HG02642 (cell line): ENCODE results near the gene ITGB3.
A peak's percentile ranks its signal among the peaks of the same experiment; 100 is the strongest.

ENCODE experiments used
- ATAC-seq: cut with Tn5 transposase; IDR thresholded peaks from one replicate; pipeline ENCODE4 v1.9.1; 2021; ENCODE audit warnings: mild to moderate bottlenecking; ENCODE audit not compliant: unreplicated experiment, poor library complexity

The ITGB3 gene

DNA sequence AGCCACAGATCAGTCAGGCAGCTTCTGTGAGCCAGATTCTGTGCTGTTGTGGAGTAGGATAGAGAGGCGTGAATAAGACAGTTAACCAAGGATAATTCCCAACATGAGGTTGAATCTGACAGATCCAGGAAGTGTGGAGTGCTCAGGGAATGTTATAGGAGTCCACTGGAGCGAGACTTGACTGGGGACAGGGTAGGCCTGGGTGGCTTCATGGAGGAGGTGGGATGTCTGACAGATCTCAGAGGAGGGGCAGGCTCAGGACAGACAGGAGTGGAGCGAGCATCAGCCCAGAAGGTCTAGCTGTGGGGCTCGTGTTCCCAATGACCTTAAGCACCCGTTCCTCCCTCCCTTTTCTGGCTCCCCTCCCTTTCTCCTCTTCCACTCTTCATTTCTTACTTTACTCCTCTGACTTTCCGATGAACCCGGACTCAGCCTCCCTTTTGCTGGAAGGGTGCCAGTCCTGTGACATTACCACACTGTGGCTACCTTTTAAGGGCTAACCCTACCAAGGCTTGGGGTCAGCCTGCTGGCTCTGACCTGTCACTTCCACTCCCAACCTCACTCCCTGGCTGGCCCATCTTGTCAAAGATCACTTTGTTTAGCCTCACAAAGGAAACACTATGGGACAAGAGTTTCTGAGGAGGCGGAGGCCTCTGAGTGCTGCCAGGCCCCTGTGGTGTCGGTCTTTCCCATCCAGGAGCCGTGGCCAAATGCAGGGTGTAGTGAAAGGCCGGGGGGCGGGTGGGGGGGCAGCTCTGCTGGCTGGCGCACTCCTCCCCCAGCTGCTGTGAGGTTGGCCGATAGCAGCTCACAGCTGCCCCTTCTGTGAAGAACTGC lies 41.6 kb downstream of the ITGB3 start:
- ATAC-seq: no peak

DNA sequence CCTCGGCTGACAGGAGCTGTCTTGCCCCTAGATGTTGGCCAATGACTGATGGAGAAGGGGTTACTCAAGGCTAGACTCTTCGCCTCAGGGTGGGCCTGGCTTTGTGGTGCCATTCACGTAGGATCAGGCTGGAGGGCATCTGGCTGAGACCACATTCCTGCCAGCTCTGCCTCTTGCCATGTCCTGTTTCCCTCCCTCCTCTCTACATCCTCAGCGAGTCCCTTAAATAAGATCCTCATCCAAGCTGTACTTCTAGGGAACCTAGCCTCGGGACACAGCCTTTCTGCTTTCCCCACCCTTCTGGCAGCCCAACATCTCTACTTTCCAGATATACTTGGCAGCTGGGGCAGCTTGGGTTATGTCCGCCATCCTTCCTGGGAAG lies 42.2 kb downstream of the ITGB3 start:
- no peak for ATAC-seq

DNA sequence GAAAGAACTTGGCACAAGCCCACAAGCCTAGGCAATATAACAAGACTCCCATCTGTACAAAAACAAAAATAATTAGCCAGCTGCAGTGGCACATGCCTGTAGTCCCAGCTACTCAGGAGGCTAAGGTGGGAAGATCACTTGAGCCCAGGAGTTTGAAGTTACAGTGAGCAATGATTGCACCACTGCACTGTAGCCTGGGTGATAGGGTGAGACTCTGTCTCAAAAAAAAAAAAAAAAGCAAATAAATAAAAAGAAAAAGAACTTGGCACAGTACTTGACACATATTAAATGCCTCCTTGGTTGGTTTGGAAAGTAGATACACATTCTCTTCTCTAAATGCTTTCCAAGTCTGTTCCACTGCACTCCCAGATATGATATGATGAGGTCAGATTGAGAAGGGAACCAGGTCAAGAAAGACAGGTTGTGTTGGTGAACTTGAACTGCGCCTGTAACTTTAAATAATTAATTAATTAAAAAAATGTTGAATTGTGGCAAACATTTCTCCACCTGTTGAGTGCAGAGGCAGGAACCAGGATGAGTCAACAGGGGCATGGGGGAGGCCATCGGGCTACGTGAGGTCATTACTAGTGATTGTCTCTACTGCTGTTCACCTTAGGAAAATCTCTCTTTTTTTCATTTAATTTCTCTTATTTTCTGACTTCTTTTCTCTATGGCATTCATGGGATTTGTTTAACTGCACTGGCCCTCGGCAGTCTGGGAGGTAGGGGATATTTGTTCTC lies 44.2 kb downstream of the ITGB3 start:
- ATAC-seq: no peak

GRCh38 chr17:47298712-47299111 lies 45.1 kb downstream of the ITGB3 start:
- ATAC-seq: no peak

DNA sequence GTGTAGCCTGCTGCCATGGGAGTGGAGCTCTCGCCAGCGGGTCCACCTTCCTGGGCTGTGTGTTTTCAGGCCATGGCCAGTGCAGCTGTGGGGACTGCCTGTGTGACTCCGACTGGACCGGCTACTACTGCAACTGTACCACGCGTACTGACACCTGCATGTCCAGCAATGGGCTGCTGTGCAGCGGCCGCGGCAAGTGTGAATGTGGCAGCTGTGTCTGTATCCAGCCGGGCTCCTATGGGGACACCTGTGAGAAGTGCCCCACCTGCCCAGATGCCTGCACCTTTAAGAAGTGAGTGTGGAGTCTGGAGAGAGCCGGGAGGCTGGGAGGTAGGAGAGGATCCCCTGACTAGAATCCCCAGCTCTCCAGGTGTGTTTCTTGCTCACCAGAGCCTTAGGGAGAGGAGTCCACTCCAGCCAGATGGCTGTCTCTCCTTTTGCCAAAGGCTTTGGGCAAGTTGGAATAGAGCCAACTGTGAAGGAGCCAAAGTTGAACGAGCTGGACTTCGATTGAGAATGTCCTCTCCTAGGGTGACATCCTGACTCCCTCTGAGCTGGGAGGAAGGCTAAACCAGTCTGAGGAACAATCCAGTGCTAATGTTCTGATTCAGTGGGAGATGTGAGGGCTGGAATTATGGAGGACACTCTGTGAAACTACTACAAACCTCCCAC lies 45.7 kb downstream of the ITGB3 start:
- no peak for ATAC-seq

DNA sequence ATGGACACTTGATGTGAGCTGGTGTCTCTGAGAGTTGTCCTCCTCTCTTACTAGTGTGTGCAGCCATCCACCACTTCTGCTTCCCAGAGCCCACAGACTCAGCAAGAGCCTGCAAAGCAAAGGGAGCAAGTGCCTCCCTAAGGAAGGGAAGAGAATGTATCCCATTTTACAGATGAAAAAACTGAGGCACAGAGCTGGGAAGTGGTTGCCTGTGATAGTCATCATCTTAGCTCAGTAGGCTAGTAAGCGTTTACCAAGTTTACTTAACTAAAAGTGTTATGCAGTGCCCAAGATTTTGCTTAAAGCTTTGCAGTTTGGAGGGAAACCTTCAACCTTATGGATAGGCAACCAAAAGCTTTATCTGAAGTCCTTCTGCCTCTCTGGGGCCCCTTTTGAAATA lies 47.1 kb downstream of the ITGB3 start:
- ATAC-seq: no peak

- no peak for ATAC-seq
Observed at GRCh38 chr17:47301161-47301560, 47.5 kb downstream of the ITGB3 start.

DNA sequence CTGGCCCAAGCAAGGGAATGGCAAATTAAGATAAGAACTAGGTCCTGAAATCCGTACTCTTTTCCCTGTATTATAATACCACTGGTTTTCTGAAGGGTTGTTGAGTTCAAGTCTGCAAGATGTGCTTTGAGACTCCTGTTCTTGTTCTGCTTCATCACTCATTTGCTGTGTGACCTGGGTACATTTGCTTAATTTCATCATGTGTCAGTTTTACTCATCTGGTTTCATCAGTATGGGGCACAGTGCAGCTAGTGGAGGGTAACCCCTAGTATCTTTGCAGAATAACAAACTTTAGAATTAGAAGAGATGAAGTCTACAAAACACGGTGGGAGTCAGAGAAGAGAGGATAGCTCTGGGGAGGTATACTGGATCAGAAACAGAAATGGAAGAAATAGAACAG lies 48.2 kb downstream of the ITGB3 start:
- ATAC-seq: no peak

- no peak for ATAC-seq
Observed at GRCh38 chr17:47304186-47304585, 50.6 kb downstream of the ITGB3 start.

DNA sequence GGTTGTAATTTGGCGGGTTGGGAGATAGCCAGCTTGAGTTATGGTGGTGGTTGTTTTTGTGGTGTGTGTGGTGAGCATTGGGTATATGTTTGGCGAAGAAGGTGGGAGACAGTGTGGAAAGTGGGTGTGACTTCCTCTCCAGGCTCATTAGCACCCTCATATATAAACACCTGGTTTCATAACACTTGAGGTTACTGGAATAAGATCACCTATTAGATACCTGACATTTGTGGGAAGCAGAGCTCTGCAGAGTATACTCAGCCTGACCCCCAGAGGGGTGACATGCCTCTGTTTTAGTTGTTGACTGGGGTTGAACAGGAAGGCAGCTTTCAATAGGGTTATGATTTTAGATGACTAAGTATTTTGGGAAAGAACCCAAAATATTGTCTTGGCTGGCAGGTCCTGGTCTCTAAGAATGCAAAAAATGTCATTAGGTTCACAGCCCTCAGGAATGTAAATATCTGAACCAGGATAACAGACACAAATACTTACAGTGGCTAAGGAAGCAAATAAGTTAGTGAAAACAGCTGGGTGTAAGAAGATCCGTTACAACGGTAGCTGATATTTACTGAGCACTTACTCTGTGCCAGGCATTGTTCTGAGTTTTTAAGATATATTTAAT lies 51.8 kb downstream of the ITGB3 start:
- ATAC-seq: no peak

DNA sequence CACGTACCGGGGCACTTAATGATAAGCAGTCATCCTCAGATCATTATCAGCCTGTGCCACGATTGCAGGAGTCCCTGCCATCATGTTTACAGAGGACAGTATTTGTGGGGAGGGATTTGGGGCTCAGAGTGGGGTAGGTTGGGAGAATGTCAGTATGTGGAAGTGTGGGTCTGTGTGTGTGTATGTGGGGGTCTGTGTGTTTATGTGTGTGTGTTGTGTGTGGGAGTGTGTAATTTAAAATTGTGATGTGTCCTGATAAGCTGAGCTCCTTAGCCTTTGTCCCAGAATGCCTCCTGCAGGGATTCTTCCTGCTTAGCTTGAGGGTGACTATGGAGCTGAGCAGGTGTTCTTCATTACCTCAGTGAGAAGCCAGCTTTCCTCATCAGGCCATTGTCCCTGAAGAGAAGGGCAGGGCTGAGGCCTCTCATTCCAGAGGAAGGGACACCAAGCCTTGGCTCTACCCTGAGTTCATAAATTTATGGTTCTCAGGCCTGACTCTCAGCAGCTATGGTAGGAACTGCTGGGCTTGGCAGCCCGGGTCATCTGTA lies 56.6 kb downstream of the ITGB3 start:
- ATAC-seq: no peak

GRCh38 chr17:47311420-47311819 lies 57.8 kb downstream of the ITGB3 start:
- ATAC-seq: no peak

DNA sequence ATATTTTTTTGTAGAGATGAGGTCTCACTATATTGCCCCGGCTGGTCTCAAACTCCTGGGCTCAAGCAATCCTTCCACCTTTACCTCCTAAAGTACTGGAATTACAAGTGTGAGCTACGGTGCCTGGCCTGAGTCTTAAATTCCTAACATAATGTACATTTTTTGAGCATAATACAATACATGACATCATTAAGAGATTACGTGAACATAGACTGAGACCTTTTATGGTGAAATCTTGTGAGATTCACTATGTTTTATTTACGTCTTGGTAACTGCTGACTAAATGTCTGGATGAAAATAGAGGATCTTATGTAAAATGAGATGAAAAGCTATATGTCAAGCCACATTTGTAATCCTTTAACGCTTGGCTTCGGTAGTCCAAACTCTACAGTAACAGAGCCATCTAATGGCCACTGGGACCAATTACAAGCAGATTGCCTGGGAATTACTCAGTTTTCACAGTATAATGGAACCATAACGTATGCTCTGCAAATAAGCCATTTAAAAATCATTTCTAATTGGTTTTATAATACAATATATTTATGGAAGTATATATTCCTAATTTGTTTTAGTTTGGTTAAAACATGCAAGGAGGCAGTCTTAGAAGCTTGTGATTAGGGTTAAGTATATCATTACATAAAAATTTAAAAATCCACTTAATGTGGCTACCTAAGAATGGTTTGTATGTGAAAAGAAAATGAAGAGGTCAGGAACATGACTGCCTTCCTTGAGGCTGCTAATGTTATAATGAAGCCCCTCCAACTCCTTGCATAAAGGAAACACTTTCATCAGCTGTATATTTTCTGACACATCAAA lies 62.0 kb downstream of the ITGB3 start:
- ATAC-seq: no peak

- no peak for ATAC-seq
Observed at GRCh38 chr17:47316311-47316710, 62.7 kb downstream of the ITGB3 start.

DNA sequence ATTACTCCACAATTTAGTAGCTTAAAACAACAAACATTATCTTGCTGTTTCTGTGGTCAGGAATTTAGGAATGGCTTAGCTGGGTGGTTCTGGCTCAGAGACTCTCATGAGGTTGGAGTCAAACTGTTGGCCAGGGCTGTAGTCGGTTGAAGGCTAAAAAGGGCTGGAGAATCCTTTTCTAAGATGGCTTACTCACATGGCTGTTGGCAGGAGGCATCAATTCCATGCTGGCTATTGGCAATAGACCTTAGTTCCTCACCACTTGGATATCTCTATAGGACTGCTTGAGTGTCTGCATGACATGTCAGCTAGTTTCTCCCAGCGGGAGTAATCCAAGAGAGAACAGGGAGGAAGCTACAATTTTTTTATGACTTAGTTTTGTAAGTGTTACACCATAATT lies 63.5 kb downstream of the ITGB3 start:
- ATAC-seq: no peak

DNA sequence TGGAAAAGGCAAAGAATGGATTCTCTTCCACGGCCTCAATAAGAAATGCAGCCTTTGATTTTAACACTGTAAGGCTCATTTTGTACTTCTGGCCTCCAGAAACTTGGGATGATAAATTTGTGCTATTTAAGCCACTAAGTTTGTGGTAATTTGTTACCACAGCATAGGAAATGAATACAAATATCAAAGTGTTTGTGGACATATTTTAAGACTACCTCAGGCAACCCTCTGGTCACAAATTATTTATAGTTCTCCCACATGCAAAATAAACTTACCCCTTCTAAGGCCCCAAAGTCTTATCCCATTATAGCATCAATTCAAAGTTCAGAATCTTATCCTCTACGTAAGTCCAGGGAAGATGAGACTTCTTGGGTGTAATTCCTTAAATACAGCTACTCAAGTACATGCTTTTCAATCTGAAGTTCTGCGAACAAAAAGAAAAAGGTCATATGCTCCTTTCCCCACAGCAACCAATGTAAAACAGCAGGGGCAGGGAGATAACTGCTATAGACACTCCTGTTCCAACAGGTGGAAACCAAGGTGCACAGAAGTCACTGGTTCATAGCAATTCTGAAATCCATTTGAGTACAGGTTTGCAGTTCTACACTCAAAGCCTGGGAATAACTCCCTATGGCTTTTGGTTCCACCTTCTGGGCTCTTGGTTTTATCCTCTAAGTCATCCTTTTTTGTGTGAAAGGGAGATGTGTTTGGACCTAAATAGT lies 64.7 kb downstream of the ITGB3 start:
- no peak for ATAC-seq

DNA sequence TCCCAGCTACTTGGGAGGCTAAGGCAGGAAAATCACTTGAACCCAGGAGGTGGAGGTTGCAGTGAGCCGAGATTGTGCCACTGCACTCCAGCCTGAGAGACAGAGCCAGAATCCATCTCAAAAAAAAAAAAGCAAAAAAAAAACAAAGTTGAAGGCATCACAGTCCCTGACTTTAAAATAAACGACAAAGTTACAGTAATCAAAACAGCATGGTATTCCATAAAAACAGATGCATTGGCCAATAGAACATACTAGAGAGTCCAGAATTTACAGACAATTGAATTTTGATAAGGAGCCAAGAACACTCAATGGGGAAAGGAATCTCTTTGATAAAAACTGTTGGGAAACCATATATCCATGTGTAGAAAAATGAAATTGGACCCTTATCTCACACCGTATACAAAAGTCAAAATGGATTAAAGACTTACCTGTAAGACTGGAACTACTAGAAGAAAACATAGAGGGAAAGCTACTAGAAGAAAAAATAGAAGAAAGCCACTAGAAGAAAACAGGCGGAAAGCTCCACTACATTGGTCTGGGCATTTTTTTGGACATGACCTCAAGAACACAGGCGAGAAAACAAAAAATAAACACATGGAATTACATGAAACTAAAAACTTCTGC lies 67.4 kb downstream of the ITGB3 start:
- ATAC-seq: no peak

- ATAC-seq: peak; percentile 93
Observed at GRCh38 chr17:47323382-47324223, 70.0 kb downstream of the ITGB3 start, which contains the start of gene EFCAB13. Gene EFCAB13 (plus strand): TSS chr17:47323955. CDS start chr17:47328354, 4,399 bp downstream.
